ENCODE measurements around the gene TRPV4.
"Not testable (repeated sequence)": the region's sequence is repeated elsewhere in the genome, so short reads cannot be mapped to it uniquely, and the experiment has no call there.

The TRPV4 gene

DNA sequence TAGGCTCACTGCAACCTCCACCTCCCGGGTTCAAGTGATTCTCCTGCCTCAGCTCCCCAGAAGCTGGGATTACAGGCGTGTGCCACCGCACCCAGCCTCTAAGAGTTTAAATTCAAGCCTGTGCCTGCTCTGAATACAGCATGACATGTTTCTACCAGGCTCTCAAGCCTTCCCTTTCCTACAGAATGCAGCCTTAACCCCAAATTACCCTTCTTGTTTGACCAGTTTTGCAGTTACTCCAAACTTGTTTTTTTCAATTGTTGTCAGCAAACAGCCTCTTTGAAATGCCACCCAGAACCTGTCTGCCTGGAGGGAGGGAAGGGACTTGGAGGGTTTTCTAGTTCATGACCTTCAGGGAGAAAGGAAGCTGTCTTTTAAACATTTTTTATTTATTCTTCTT, 31.7 kb upstream of the TRPV4 start:
- Histone ChIP-seq H3K4me3 (no peak overlapping the region), H3K9me3 (replicated peaks in 1 of 11) (no peaks in the 10 kb centered on the region), H3K9ac (peak overlapping the region in 2 of 11 experiments; percentile 5 to 34; a peak in 2 of 22 replicates), H4K20me1 (peaks cover 0 to 39% (median 12%) of the 10 kb centered on the region in 11 experiments; a peak in 12 of 22 replicates), H3K27ac (peak overlapping the region in 5 of 11 experiments; percentile 6 to 33 (median 25); a peak in 6 of 22 replicates), H3K4me2 (peak overlapping the region in 8 of 11 experiments; percentile 8 to 48 (median 20); a peak in 9 of 22 replicates), H3K27me3 (no peaks in the 10 kb centered on the region), H3K36me3 (peaks cover 0 to 23% (median 10%) of the 10 kb centered on the region in 11 experiments; a peak in 11 of 22 replicates), H3K4me1 (peaks cover 14 to 44% (median 27%) of the 10 kb centered on the region in 10 experiments; a peak in 19 of 20 replicates)
- TF ChIP-seq Cebpa-rat (IDR thresholded peaks at IDR 0.05): no peak

DNA sequence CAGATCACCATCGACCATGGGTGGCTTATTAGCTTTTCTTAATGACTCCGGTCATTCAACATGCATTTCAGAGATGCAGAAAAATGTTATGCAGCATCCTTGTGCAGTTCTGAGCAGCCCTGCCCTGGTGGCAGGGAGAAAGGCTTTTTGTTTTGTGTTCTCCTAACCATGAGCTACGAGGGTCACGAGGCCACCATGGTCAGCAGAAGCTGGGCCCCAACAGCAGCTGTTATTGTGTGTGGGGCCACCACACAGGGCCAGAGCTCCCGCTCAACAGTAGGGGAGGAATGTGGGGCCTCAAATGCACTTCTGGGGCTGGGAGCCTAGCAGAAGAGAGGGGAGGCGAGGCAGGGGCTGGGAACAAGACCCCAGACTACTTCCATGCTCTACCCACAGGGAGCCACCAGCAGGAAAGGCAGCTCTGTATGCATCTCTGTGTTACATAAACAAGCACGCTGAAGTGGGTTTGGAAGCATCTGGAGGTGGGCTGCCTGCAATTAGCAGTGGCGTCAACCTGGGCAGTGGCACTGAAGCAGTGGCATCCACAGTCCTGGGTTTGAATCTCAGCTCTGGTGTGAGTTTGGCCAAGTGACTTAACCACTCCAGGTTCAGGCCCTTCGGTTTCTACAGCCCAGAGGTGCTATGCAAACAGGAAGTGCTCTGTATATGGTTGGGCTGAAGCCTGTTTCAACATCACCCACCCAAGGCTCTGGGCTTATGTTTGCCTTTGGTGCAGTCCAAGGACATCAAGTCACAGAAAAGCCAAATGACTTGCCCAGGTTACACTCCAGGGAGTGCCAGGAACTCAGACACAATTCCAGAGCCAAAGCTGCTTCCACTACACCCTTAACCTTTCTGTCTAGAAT, 30.9 kb upstream of the TRPV4 start:
- peaks cover 15 to 37% (median 25%) of the 10 kb centered on the region in 10 experiments for H3K4me1 ChIP-seq
- H3K4me3 ChIP-seq: no peak overlapping the region
- peak overlapping the region in 5 of 11 experiments; percentile 6 to 33 (median 25); a peak in 7 of 22 replicates for H3K27ac ChIP-seq
- H3K27me3 ChIP-seq: no peaks in the 10 kb centered on the region
- H3K36me3 ChIP-seq: peaks cover 0 to 23% (median 10%) of the 10 kb centered on the region in 11 experiments; a peak in 11 of 22 replicates
- TF ChIP-seq Cebpa-rat (IDR thresholded peaks at IDR 0.05): peak in 1 of 11 experiments; percentile 7; a peak in 1 of 22 replicates
- peak overlapping the region in 8 of 11 experiments; percentile 8 to 48 (median 20); a peak in 13 of 22 replicates for H3K4me2 ChIP-seq
- H3K9ac ChIP-seq: peak overlapping the region in 2 of 11 experiments; percentile 5 to 8; a peak in 2 of 22 replicates
- H4K20me1 ChIP-seq: peaks cover 0 to 39% (median 12%) of the 10 kb centered on the region in 11 experiments; a peak in 12 of 22 replicates
- no peaks in the 10 kb centered on the region for H3K9me3 ChIP-seq (replicated peaks in 1 of 11)

DNA sequence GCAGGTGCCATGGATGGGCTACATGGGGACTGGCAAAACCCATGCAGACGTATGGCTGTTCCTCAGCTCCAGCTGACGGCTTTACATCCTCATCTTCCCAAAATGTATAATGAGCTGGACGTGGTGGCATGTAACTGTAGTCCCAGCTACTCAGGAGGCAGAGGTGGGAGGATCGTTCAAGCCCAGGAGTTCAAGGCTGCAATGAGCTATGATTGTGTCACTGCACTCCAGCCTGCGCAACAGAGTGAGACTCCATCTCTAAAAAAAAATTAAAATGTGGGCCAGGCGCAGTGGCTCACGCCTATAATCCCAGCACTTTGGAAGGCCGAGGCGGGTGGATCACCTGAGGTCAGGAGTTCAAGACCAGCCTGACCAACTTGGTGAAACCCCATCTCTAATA, 29.3 kb upstream of the TRPV4 start:
- not testable (repeated sequence) for H3K4me3 ChIP-seq; H3K27ac ChIP-seq; H3K9ac ChIP-seq; H3K9me3 ChIP-seq (replicated peaks in 1 of 11); H3K4me2 ChIP-seq; H3K27me3 ChIP-seq
- Histone ChIP-seq H3K36me3 (peaks cover 5 to 36% (median 22%) of the 10 kb centered on the region in 11 experiments; a peak in 21 of 22 replicates), H4K20me1 (peaks cover 0 to 39% (median 12%) of the 10 kb centered on the region in 11 experiments; a peak in 12 of 22 replicates), H3K4me1 (peaks cover 12 to 29% (median 20%) of the 10 kb centered on the region in 10 experiments)

DNA sequence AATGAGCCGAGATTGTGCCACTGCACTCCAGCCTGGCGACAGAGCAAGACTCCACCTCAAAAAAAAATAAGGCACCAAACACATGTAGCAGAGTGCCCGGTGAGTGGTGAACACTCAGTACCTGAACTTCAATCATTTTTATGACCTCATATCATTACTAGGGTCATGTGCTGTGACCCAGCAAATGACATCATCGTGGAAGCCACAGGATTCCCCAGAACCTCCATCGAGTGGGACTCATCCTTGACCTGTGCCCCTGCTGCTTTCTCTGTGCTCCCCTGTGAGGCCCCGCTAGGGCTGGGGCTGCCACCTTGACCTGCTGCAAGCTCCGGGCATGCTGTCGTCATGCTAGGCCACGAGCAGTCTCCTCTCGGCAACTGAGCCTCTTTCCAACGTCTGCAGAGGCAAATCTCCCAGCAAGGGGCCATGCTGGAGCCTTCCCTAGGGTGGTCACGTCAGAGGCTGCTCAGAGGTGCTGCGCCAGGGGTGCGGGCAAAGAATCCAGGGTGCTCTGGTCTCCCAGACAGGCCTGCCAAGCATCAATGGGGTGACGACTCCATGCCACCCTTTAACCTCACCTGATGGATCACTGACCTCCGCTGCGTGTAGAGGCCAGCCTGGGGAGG, 28.6 kb upstream of the TRPV4 start:
- H3K27ac ChIP-seq: no peak overlapping the region
- H3K4me2 ChIP-seq: no peak overlapping the region

GRCh38 chr12:109860977-109861376, 27.8 kb upstream of the TRPV4 start:
- Histone ChIP-seq H3K9ac (no peak overlapping the region), H3K4me1 (peaks cover 8 to 26% (median 19%) of the 10 kb centered on the region in 10 experiments; a peak in 18 of 20 replicates), H3K27me3 (no peaks in the 10 kb centered on the region), H3K9me3 (replicated peaks in 1 of 11) (no peaks in the 10 kb centered on the region), H4K20me1 (peaks cover 0 to 31% (median 12%) of the 10 kb centered on the region in 11 experiments; a peak in 12 of 22 replicates), H3K4me2 (no peak overlapping the region), H3K36me3 (peaks cover 9 to 51% (median 34%) of the 10 kb centered on the region in 11 experiments), H3K4me3 (no peak overlapping the region), H3K27ac (no peak overlapping the region)
- no peak for TF ChIP-seq Cebpa-rat (IDR thresholded peaks at IDR 0.05)

More for the DNA sequence above, 28.6 kb upstream of the TRPV4 start:
- TF ChIP-seq Cebpa-rat (IDR thresholded peaks at IDR 0.05): no peak
- Histone ChIP-seq H4K20me1 (peaks cover 0 to 32% (median 12%) of the 10 kb centered on the region in 11 experiments; a peak in 12 of 22 replicates), H3K27me3 (no peaks in the 10 kb centered on the region), H3K4me3 (no peak overlapping the region), H3K4me1 (peaks cover 8 to 26% (median 19%) of the 10 kb centered on the region in 10 experiments; a peak in 18 of 20 replicates), H3K9ac (no peak overlapping the region), H3K9me3 (replicated peaks in 1 of 11) (no peaks in the 10 kb centered on the region), H3K36me3 (peaks cover 9 to 43% (median 28%) of the 10 kb centered on the region in 11 experiments)

DNA sequence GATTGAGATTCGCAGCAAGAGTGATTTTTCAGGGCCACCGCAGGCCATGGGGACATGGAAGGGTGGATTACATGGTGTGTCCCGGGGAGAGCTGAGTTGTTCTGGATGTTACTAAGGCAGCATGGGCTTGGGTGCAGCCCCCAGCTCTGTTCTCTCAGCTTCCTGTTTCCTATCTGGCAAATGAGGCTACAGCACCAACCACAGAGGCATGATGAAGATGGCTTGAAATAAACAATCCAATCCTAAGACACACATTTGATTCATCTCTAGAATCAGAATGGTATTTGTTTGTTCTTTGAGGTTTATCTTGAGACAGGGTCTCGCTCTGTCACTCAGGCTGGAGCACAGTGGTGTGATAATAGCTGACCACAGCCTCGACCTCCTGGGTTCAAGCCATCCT, 25.6 kb upstream of the TRPV4 start:
- H3K4me2 ChIP-seq: peak overlapping the region in 1 of 11 experiments; percentile 36; a peak in 1 of 22 replicates
- H3K9me3 ChIP-seq (replicated peaks in 1 of 11): no peaks in the 10 kb centered on the region
- peaks cover 0 to 10% (median 7%) of the 10 kb centered on the region in 10 experiments; a peak in 8 of 20 replicates for H3K4me1 ChIP-seq
- H3K36me3 ChIP-seq: peaks cover 22 to 73% (median 53%) of the 10 kb centered on the region in 11 experiments
- H4K20me1 ChIP-seq: peaks cover 0 to 16% (median 4%) of the 10 kb centered on the region in 11 experiments; a peak in 10 of 22 replicates
- 0 out of 22 replicates have a peak overlapping the region, but pooled peaks of 1 of the 11 experiments have one; percentile 9 for H3K9ac ChIP-seq
- H3K27ac ChIP-seq: 0 out of 22 replicates have a peak overlapping the region, but pooled peaks of 1 of the 11 experiments have one; percentile 28
- H3K4me3 ChIP-seq: no peak overlapping the region
- H3K27me3 ChIP-seq: no peaks in the 10 kb centered on the region
- no peak for TF ChIP-seq Cebpa-rat (IDR thresholded peaks at IDR 0.05)

DNA sequence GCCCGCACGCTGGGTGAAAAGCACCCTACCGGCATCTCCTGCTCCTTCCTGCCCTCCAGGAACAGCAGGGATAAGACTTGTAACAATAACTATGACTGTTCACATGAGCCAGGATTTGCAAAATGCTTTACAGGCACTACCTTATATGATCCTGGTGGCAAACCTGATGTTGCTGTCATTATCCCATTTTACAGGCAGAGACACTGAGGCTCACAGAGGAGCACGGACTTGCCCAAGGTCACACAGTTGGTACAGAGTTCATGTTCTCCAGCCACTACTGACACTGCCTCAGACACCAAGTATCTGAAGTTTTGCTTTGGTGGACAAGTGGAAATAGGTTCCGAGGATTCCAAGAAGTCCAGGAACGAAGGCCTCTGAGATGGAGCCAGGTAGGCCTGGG, 24.5 kb upstream of the TRPV4 start:
- no peaks in the 10 kb centered on the region for H3K9me3 ChIP-seq (replicated peaks in 1 of 11)
- H4K20me1 ChIP-seq: peaks cover 0 to 15% (median 0%) of the 10 kb centered on the region in 11 experiments; a peak in 5 of 22 replicates
- H3K4me2 ChIP-seq: no peak overlapping the region
- no peak overlapping the region for H3K27ac ChIP-seq
- no peaks in the 10 kb centered on the region for H3K27me3 ChIP-seq
- H3K9ac ChIP-seq: no peak overlapping the region
- peaks cover 22 to 76% (median 53%) of the 10 kb centered on the region in 11 experiments for H3K36me3 ChIP-seq
- no peak overlapping the region for H3K4me3 ChIP-seq
- TF ChIP-seq Cebpa-rat (IDR thresholded peaks at IDR 0.05): no peak
- peaks cover 0 to 8% (median 6%) of the 10 kb centered on the region in 10 experiments; a peak in 6 of 20 replicates for H3K4me1 ChIP-seq

DNA sequence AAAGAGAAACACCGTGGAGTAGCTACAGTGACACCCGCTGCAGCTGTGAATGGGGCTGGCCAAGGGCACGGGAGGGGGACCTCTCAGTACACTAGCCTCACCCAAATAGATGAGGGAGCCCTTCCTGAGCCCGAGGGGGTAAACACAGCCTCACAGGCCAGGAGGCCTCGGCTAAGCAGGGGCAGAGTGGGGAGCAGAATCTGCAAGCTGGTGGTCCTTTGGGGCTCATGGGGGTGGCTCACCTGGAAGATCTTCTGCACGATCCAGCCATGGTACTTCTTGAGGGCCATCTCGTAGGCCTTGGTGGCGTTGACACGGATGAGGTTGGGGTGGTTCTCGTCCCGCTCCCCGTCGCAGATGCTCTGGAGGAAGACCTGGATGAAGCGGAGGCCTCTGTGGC, 22.2 kb upstream of the TRPV4 start:
- no peak overlapping the region for H3K4me3 ChIP-seq
- no peaks in the 10 kb centered on the region for H3K27me3 ChIP-seq
- no peak for TF ChIP-seq Cebpa-rat (IDR thresholded peaks at IDR 0.05)

DNA sequence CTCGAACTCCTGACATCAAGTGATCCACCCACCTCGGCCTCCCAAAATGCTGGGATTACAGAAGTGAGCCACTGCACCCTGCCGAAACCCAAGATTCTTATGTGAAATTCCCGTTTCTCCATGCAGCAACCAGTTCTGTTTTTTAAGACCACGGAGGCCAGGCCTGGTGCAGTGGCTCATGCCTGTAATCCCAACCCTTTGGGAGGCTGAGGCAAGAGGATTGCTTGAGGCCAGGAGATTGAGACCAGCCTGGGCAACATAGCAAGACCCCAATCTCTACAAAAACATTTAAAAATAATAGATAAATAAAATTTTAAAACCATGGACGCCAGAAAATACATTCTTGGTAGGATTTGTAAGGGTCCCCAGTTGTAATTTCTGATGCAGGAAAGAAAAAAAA, 17.3 kb upstream of the TRPV4 start:
- Histone ChIP-seq H3K36me3 (peaks cover 12 to 34% (median 21%) of the 10 kb centered on the region in 11 experiments; a peak in 18 of 22 replicates), H3K4me2 (0 out of 22 replicates have a peak overlapping the region, but pooled peaks of 1 of the 11 experiments have one; percentile 22), H3K4me1 (peaks cover 10 to 41% (median 25%) of the 10 kb centered on the region in 10 experiments)
- H3K9ac ChIP-seq; H4K20me1 ChIP-seq; H3K27me3 ChIP-seq; H3K4me3 ChIP-seq; H3K9me3 ChIP-seq (replicated peaks in 1 of 11); H3K27ac ChIP-seq: not testable (repeated sequence)

More for the DNA sequence above, 22.2 kb upstream of the TRPV4 start:
- peaks cover 0 to 5% (median 0%) of the 10 kb centered on the region in 11 experiments; a peak in 2 of 22 replicates for H4K20me1 ChIP-seq
- peaks cover 22 to 68% (median 51%) of the 10 kb centered on the region in 11 experiments for H3K36me3 ChIP-seq
- no peak overlapping the region for H3K4me2 ChIP-seq
- no peak overlapping the region for H3K27ac ChIP-seq
- no peaks in the 10 kb centered on the region for H3K9me3 ChIP-seq (replicated peaks in 1 of 11)
- peaks cover 0 to 12% (median 6%) of the 10 kb centered on the region in 10 experiments; a peak in 9 of 20 replicates for H3K4me1 ChIP-seq
- no peak overlapping the region for H3K9ac ChIP-seq

Measured in BLaER1 treated with 17β-estradiol and CSF1 and Interleukin-3, amounts not matched to agents 10 nM and 100 nM (cell line).